ENCODE data around the gene FEZF1. TPM values are rescaled to one million over a fixed set of nuclear protein-coding genes. Genes with fewer than 3 reads are reported as not detected.
A peak's percentile ranks its signal among the peaks of the same experiment; 100 is the strongest.

Gene FEZF1
- total RNA-seq, 2 donors from 2014 or later = not detected

DNA sequence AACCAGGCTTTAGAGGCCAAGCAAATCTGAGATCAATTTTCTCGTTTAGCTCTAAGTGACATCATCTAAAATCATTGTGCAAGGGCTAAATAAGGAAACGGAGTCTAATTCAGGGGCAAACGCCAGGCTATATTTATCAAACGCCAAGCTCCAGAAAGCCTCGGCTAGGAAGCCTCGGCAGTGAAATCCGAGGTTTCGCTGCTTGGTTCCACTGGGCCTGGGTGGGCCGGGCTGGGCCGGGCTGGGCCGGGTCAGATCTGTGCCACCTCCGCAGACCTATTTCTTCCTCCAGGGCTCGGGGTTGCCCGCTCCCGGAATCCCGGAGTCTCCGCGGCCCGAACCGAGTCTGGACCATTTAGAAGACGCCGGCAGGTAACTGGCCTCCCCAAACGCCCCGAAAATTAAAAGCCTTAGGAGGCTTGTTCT, 459 bp upstream of the FEZF1 start:
- ATAC-seq (peak; percentile 54), DNase-seq (peak in 1 of 4 donors; percentile 10)
- peaks cover 0 to 5% (median 0%) of the 10 kb centered on the region in 3 donors for H3K9me3 ChIP-seq
- no peak overlapping the region for H3K27ac ChIP-seq
- no peaks in the 10 kb centered on the region for H3K36me3 ChIP-seq (replicated peaks in 1 of 2; ENCODE audit: insufficient read depth in 1 of 2, low read depth in 2 of 2)
- H3K4me3 ChIP-seq = no peak overlapping the region
- H3K4me1 ChIP-seq = peaks cover 43% of the 10 kb centered on the region
- 0 to 1% methylated on average over 2 to 24 of the region's 24 CpGs for WGBS, 2 donors
- H3K27me3 ChIP-seq = peaks cover 0 to 78% of the 10 kb centered on the region in 2 donors
- intact Hi-C loops (cut with DNase I) = no loop called here
- TF ChIP-seq CTCF (IDR thresholded peaks at IDR 0.05) = no peak
- no peak for TF ChIP-seq POLR2A (IDR thresholded peaks at IDR 0.05)

DNA sequence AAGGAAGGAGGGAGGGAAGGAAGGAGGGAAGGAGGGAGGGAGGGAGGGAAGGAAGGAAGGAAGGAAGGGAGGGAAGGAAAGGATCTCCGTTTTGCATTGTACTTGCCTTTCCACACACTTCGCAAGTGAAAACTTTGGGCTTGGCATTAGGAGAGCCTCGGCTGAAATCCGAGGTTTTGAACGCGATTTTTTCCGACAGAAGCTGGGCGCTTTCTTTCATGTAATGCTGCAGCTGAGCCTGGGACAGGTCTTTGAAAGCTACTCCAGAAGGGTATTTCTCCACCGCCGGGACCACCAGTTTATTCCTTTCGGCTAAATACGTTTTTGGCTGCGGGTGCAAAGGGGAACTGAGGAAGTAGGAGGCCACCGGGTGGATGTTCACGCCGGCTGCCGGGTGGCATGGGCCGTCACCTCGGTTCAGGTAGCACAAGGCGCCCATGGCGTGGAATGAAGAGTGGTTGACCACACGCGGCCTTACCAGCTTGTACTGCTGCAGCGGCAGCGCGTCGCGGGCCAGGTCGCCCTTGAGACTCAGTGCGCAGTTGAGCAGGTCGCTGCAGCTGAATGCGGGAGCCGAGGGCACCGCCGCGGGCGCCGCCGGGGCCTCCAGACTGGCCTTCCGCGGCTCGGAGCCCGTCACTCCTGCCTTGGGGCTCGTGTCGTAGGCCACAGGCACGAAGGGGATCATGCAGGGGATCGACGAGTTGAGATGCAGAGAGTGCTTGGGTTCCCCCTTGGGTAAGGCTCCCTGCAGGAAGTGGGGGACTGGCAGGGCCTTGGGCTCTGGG, 825 bp downstream of the FEZF1 start:
- Histone ChIP-seq H3K4me1 (peaks cover 49% of the 10 kb centered on the region), H3K36me3 (replicated peaks in 1 of 2; ENCODE audit: insufficient read depth in 1 of 2, low read depth in 2 of 2) (no peaks in the 10 kb centered on the region), H3K27ac (no peak overlapping the region), H3K9me3 (peaks cover 0 to 5% (median 0%) of the 10 kb centered on the region in 3 donors), H3K4me3 (no peak overlapping the region), H3K27me3 (peaks cover 0 to 78% of the 10 kb centered on the region in 2 donors)
- ATAC-seq (peak; percentile 15), DNase-seq (peak in 1 of 4 donors; percentile 12)
- TF ChIP-seq CTCF (IDR thresholded peaks at IDR 0.05) (no peak), POLR2A (IDR thresholded peaks at IDR 0.05) (no peak)
- intact Hi-C loops (cut with DNase I) = no loop called here
- WGBS, 2 donors = 6 to 11% methylated on average over 17 to 48 of the region's 48 CpGs

- Histone ChIP-seq H3K27me3 (peaks cover 0 to 72% of the 10 kb centered on the region in 2 donors), H3K36me3 (replicated peaks in 1 of 2; ENCODE audit: insufficient read depth in 1 of 2, low read depth in 2 of 2) (no peaks in the 10 kb centered on the region), H3K4me1 (peaks cover 49% of the 10 kb centered on the region), H3K9me3 (peaks cover 0 to 5% (median 0%) of the 10 kb centered on the region in 3 donors), H3K4me3 (no peak overlapping the region), H3K27ac (no peak overlapping the region)
- no peak for DNase-seq
- no peak for ATAC-seq
- 9 to 17% methylated on average over 16 of the region's 16 CpGs for WGBS, 2 donors
- TF ChIP-seq POLR2A (IDR thresholded peaks at IDR 0.05) (no peak), CTCF (IDR thresholded peaks at IDR 0.05) (no peak)
- intact Hi-C loops (cut with DNase I) = no loop called here
Observed at GRCh38 chr7:122302761-122303530, 1.6 kb downstream of the FEZF1 start.

DNA sequence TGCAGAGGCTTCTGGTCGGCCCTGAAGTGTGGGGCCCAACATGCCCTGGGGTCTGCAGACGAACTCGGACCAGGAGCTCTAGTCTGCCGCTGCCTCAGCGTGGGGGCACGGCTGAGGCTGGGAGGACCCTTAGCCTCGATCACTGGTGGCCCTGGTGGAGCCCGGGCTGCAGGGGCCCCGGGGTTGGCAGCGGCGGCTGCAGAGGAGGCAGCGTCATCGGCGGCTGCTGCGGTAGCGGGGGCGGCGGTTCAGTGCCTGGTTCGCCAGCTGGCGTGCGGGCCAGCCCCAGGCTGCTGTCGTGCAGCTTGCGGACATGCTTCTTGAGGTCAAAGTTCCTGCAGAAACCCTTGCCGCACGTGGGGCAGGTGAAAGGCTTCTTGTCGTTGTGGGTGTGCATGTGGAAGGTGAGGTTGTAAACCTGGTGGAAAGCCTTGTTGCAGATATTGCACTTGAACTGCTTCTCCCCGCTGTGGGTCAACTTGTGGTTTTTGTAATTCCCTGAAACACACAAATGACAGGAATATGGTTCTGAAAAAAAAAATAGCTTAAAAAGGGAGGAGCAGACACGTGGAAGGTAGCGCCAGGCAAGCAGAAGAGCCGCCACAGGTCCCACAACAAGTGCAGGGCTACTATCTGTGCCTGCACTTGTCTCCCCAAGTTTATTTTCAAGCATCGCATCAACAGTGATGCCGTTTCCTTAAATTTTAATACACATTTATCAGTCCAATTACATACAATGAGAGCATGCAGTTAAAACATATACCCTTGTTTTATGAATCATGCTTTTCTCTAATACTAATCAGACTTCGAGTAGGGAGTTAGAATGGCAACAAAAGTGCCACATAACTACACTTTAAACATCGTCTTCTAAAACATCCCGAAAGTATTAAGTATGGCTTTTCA, 2.4 kb downstream of the FEZF1 start:
- no peak for ATAC-seq
- intact Hi-C loops (cut with DNase I) = no loop called here
- TF ChIP-seq POLR2A (IDR thresholded peaks at IDR 0.05) (no peak), CTCF (IDR thresholded peaks at IDR 0.05) (no peak)
- Histone ChIP-seq H3K27ac (no peak overlapping the region), H3K4me3 (no peak overlapping the region), H3K9me3 (no peaks in the 10 kb centered on the region), H3K27me3 (peaks cover 0 to 64% of the 10 kb centered on the region in 2 donors), H3K36me3 (replicated peaks in 1 of 2; ENCODE audit: insufficient read depth in 1 of 2, low read depth in 2 of 2) (no peaks in the 10 kb centered on the region), H3K4me1 (peaks cover 49% of the 10 kb centered on the region)
- DNase-seq = no peak
- 12 to 20% methylated on average over 21 to 34 of the region's 35 CpGs for WGBS, 2 donors
